A673 (cell line): ENCODE measurements around the gene HNRNPUL1. TPM values are rescaled to one million over a fixed set of nuclear protein-coding genes. Genes with fewer than 3 reads are reported as not detected.

Experiments
- BruUV-seq: library from RNA; stranded (reverse); fragments of 400-500 nt; replicated peaks from 2 replicates; lab custom pipeline; 2021; lab: Mats Ljungman, UMichigan
- CTCF ChIA-PET: fragments of 300-600 bp; sonication (Branson Sonifier 250); formaldehyde crosslinking; loops from one replicate; lab custom pipeline; 2022; ENCODE audit warnings: antibody characterized with exemption; lab: Charles Lee
- POLR2A ChIA-PET: fragments of 300-600 bp; sonication (Branson Sonifier 250); formaldehyde crosslinking; loops from one replicate; lab custom pipeline; 2022; ENCODE audit warnings: antibody characterized with exemption; ENCODE audit not compliant: low non-redundant PET; lab: Charles Lee
- DNase-seq: peaks from one replicate; pipeline ENCODE4 v3.0.0-alpha.2; 2015; ENCODE audit warnings: low spot score
- H3K27ac ChIP-seq: fragments of 200-600 bp; sonication (generic); 2 replicates; pipeline ENCODE4 v1.5.1; 2016; ENCODE audit warnings: mixed run types, low read depth, mild to moderate bottlenecking, mixed read lengths, antibody characterized with exemption, low read length; ENCODE audit not compliant: poor library complexity, severe bottlenecking
- H3K27me3 ChIP-seq: fragments of 200-600 bp; sonication (generic); replicated peaks from 2 replicates; pipeline ENCODE4 v1.6.1; 2017; ENCODE audit warnings: mixed run types, low read depth, mild to moderate bottlenecking, mixed read lengths, antibody characterized with exemption, low read length; ENCODE audit not compliant: insufficient read depth, poor library complexity
- H3K36me3 ChIP-seq: fragments of 200-600 bp; sonication (generic); 2 replicates; pipeline ENCODE4 v1.6.1; 2016; ENCODE audit warnings: mixed run types, mild to moderate bottlenecking, mixed read lengths, antibody characterized with exemption, low read length; ENCODE audit not compliant: insufficient read depth, poor library complexity, severe bottlenecking
- H3K4me1 ChIP-seq: fragments of 200-600 bp; sonication (generic); 2 replicates; pipeline ENCODE4 v1.6.1; 2017; ENCODE audit warnings: mixed run types, mild to moderate bottlenecking, mixed read lengths, antibody characterized with exemption, low read length; ENCODE audit not compliant: insufficient read depth, poor library complexity, severe bottlenecking
- H3K4me3 ChIP-seq: fragments of 200-600 bp; sonication (generic); 2 replicates; pipeline ENCODE4 v1.5.1; 2016; ENCODE audit warnings: low read depth, mixed run types, mild to moderate bottlenecking, mixed read lengths, low read length; ENCODE audit not compliant: poor library complexity, severe bottlenecking
- H3K9me3 ChIP-seq: fragments of 200-600 bp; sonication (generic); 2 replicates; pipeline ENCODE4 v1.6.1; 2016; ENCODE audit warnings: mixed run types, low read depth, mild to moderate bottlenecking, mixed read lengths, antibody characterized with exemption, low read length; ENCODE audit not compliant: poor library complexity, severe bottlenecking
- EZH2 ChIP-seq: fragments of 200-600 bp; sonication (generic); IDR thresholded peaks from 2 replicates; pipeline ENCODE4 v1.6.1; 2017; ENCODE audit warnings: borderline replicate concordance, low read depth, mild to moderate bottlenecking, mixed read lengths, antibody characterized with exemption, low read length; ENCODE audit not compliant: poor library complexity, severe bottlenecking
- intact Hi-C: fragments of 100-400 bp; cut with micrococcal nuclease; formaldehyde crosslinking; loops from one replicate; pipeline ENCODE4 v1.10.0; 2022; ENCODE audit not compliant: unreplicated experiment
- total RNA-seq: library from RNA; stranded (reverse); gene quantifications from 2 replicates; pipeline ENCODE4 v1.2.3, GENCODE V29; 2021
- TF ChIP-seq, protein P1 (sequence below): fragments of 300-800, 200-600 bp; sonication (generic); conservative IDR thresholded peaks from 2 replicates; pipeline ENCODE4 v1.5.1; 2017; ENCODE audit warnings: low read depth, mild to moderate bottlenecking, antibody characterized with exemption, low read length, moderate library complexity, mixed read lengths

HNRNPUL1 gene
- total RNA-seq, 1 experiment from 2014 or later, result 344 TPM

DNA sequence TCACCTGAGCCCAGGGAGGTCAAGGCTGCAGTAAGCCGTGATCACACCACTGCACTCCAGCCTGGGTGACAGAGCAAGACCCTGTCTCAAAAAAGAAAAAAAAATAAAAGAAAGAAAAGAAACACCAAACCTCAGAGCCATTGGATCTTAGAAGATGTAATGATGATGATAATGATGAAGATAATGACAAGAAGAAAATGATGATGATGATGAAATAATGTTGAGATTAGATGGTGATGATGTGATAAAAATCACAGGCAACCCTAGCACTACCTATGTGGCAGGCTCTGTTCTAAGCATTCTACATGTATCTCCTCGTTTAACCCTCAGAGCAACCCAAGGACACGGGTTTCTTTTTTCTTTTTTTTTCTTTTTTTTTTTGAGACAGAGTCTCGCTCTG, 20.1 kb upstream of the HNRNPUL1 start:
- POLR2A ChIA-PET, result no interaction called here
- intact Hi-C loops, result no loop called here
- Histone ChIP-seq H3K4me3 (no peak overlapping the region), H3K9me3 (no peaks in the 10 kb centered on the region), H3K4me1 (no peaks in the 10 kb centered on the region), H3K27ac (no peak overlapping the region), H3K27me3 (no peaks in the 10 kb centered on the region), H3K36me3 (no peaks in the 10 kb centered on the region)
- no peak for DNase-seq
- CTCF ChIA-PET, result no interaction called here
- no TSS peak for BruUV-seq
- TF ChIP-seq EZH2, result no peak
- TF ChIP-seq, protein P1, sequence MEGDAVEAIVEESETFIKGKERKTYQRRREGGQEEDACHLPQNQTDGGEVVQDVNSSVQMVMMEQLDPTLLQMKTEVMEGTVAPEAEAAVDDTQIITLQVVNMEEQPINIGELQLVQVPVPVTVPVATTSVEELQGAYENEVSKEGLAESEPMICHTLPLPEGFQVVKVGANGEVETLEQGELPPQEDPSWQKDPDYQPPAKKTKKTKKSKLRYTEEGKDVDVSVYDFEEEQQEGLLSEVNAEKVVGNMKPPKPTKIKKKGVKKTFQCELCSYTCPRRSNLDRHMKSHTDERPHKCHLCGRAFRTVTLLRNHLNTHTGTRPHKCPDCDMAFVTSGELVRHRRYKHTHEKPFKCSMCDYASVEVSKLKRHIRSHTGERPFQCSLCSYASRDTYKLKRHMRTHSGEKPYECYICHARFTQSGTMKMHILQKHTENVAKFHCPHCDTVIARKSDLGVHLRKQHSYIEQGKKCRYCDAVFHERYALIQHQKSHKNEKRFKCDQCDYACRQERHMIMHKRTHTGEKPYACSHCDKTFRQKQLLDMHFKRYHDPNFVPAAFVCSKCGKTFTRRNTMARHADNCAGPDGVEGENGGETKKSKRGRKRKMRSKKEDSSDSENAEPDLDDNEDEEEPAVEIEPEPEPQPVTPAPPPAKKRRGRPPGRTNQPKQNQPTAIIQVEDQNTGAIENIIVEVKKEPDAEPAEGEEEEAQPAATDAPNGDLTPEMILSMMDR, result no peak

DNA sequence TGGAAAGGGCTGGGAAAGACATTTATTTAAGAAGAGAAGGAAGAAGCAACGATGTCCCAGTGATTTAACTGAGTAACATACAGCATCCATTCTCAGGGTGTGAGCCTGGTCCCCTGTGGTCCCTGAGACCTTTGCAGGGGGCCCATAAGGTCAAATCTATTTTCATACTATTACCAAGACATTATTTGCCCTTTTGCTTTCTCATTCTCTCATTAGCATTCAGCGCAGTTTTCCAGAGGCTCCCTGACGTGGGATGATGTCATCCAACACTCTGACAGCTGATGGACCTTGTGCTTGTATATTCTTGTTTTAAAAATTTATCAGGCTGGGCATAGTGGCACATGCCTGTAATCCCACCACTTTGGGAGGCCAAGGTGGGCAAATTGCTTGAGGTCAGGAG, 18.3 kb upstream of the HNRNPUL1 start:
- no TSS peak for BruUV-seq
- POLR2A ChIA-PET, result no interaction called here
- Histone ChIP-seq H3K4me3 (no peak overlapping the region), H3K9me3 (no peaks in the 10 kb centered on the region), H3K27ac (no peak overlapping the region), H3K36me3 (no peaks in the 10 kb centered on the region), H3K27me3 (no peaks in the 10 kb centered on the region), H3K4me1 (no peaks in the 10 kb centered on the region)
- no peak for DNase-seq
- CTCF ChIA-PET, result no interaction called here
- TF ChIP-seq, protein P1, result no peak
- TF ChIP-seq EZH2, result no peak
- intact Hi-C loops, result no loop called here

DNA sequence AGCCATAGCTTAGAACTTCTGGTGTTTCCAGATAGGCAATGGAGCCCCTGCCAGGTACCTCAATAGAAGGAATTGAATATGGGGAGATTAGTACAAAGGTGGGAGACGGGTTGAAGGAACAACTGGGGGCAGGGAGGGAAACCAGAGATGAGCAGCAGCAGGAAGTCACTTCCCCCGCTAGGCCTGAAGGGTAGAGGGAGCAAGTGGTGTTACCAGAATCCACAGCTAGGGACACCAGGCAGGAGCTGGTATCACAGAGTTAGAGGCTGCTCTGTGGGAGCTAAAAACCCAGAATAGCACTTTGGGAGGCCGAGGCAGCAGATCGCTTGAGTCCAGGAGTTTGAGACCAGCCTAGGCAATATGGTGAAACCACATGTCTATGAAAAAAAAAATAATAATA, 15.3 kb upstream of the HNRNPUL1 start:
- CTCF ChIA-PET, result interaction anchor here (0.8 kb wide), 1 partner anchor 14 kb away, joined by 3 read pairs; no protein-coding TSS in a partner anchor
- intact Hi-C loops, result no loop called here

More for the DNA sequence above, 15.3 kb upstream of the HNRNPUL1 start:
- POLR2A ChIA-PET, result no interaction called here
- TF ChIP-seq, protein P1, result no peak
- no peak for TF ChIP-seq EZH2
- no TSS peak for BruUV-seq
- no peaks in the 10 kb centered on the region for H3K36me3 ChIP-seq
- H3K4me1 ChIP-seq, result no peaks in the 10 kb centered on the region
- no peak for DNase-seq
- no peak overlapping the region for H3K27ac ChIP-seq
- H3K27me3 ChIP-seq, result no peaks in the 10 kb centered on the region
- H3K4me3 ChIP-seq, result no peak overlapping the region
- no peaks in the 10 kb centered on the region for H3K9me3 ChIP-seq
